H1 (cell line): ENCODE measurements around the gene TIGD1. TPM values are rescaled to one million over a fixed set of nuclear protein-coding genes. Genes with fewer than 3 reads are reported as not detected.

ENCODE experiments used
- CEBPB ChIP-seq: IDR thresholded peaks from 2 replicates; pipeline ENCODE4 v1.6.1; 2012; ENCODE audit warnings: low read depth, low read length
- CTCF ChIP-seq, 3 experiments: IDR thresholded peaks; 1 replicate in 2 of 3; 2 replicates in 1 of 3; pipeline versions ENCODE4 v1.5.1 to v1.6.1; 2011; ENCODE audit warnings: low read length in 3 of 3, mild to moderate bottlenecking in 3 of 3, inconsistent platforms in 2 of 3, low read depth in 1 of 3, moderate library complexity in 1 of 3; ENCODE audit not compliant: insufficient read depth in 1 of 3; ENCODE audit errors: control extremely low read depth in 1 of 3
- FOSL1 ChIP-seq: IDR thresholded peaks from 2 replicates; pipeline ENCODE4 v1.6.1; 2011; ENCODE audit warnings: mild to moderate bottlenecking, low read depth, low read length, moderate library complexity; ENCODE audit not compliant: insufficient read depth
- HDAC6 ChIP-seq: IDR thresholded peaks from one replicate; pipeline ENCODE4 v1.7.1; 2012; ENCODE audit warnings: low read depth, mild to moderate bottlenecking, inconsistent platforms, low read length, moderate library complexity
- MAFK ChIP-seq: IDR thresholded peaks from 2 replicates; pipeline ENCODE4 v1.6.1; 2012; ENCODE audit warnings: low read depth, mild to moderate bottlenecking, improper control_type of control experiment, low read length
- PHF8 ChIP-seq: fragments of 200-600 bp; sonication (generic); conservative IDR thresholded peaks from 2 replicates; pipeline ENCODE4 v1.7.1; 2012; ENCODE audit warnings: low read depth, mild to moderate bottlenecking, inconsistent platforms, low read length, moderate library complexity
- ZNF274 ChIP-seq: IDR thresholded peaks from 2 replicates; pipeline ENCODE4 v1.7.0; 2012; ENCODE audit warnings: low read length, borderline replicate concordance; ENCODE audit errors: extremely low read depth
- polyA plus RNA-seq, 7 experiments: library from polyadenylated mRNA; depleted of rRNA in 3 of 7; stranded (reverse) in 5 of 7; unstranded in 2 of 7; fragments of >200 nt in 5 of 7; fragments of 200-250 nt in 2 of 7; gene quantifications; 1 replicate in 5 of 7; 2 replicates in 1 of 7; 4 replicates in 1 of 7; pipeline versions ENCODE4 v1.2.1 to v1.2.3, GENCODE V29; 2011 to 2013; ENCODE audit warnings: missing spikeins in 2 of 7, mixed read lengths in 2 of 7
- total RNA-seq: library from RNA; stranded (reverse); fragmentation: NEBNext Ultra II Directional; extraction: Animal tissue kit (Norgen Biotek cat#: 25700); gene quantifications from 2 replicates; pipeline ENCODE4 v1.2.1, GENCODE V29; 2021

The TIGD1 gene
- total and polyA plus RNA-seq, 2 of the 8 experiments (the other 6 are each of a cell fraction or from before 2014, with no cell fraction given) = 4.7 to 8.3 TPM

- TF ChIP-seq HDAC6 (no peak), ZNF274 (no peak), CTCF (IDR thresholded peaks at IDR 0.05; ENCODE audit: control extremely low read depth in 1 of 3, insufficient read depth in 1 of 3, low read depth in 1 of 3, low read length in 3 of 3) (no peak), PHF8 (no peak), CEBPB (no peak), MAFK (no peak), FOSL1 (no peak)
- TF ChIP-seq, all 59 proteins: peak for 0
These were observed 33.8 kb downstream of the TIGD1 start (continued) for GRCh38 chr2:232516551-232516950.
